Natural killer cell (primary cell): ENCODE results near the gene GNPDA2. TPM values are rescaled to one million over a fixed set of nuclear protein-coding genes. Genes with fewer than 3 reads are reported as not detected.

ENCODE experiments used
- ATAC-seq, 3 donors: fragments of 150-1000 bp in 2 of 3; fragments of 200-7000 bp in 1 of 3; cut with Tn5 transposase; 1 replicate in 1 of 3; 2 replicates in 2 of 3; pipeline ENCODE4 v1.10.0; 2021; ENCODE audit warnings: mild to moderate bottlenecking in 2 of 3, moderate library complexity in 2 of 3
- DNase-seq, 2 donors: peaks; one replicate each; pipeline versions ENCODE4 v3.0.0 to v3.0.0-alpha.2; 2013 to 2021; ENCODE audit warnings: mixed read lengths in 1 of 2
- H3K27ac ChIP-seq: one replicate; pipeline ENCODE4 v1.5.1; 2013; ENCODE audit warnings: mild to moderate bottlenecking, low read length
- H3K27me3 ChIP-seq: one replicate; pipeline ENCODE4 v1.6.1; 2013; ENCODE audit warnings: low read length; ENCODE audit not compliant: control insufficient read depth, insufficient read depth
- H3K36me3 ChIP-seq: one replicate; pipeline ENCODE4 v1.6.1; 2013; ENCODE audit warnings: low read length; ENCODE audit not compliant: control insufficient read depth, insufficient read depth
- H3K4me1 ChIP-seq: one replicate; pipeline ENCODE4 v1.6.1; 2013; ENCODE audit warnings: low read length; ENCODE audit not compliant: control insufficient read depth, insufficient read depth
- H3K4me3 ChIP-seq: one replicate; pipeline ENCODE4 v1.5.1; 2013; ENCODE audit warnings: low read length
- H3K9me3 ChIP-seq: one replicate; pipeline ENCODE4 v1.6.1; 2013; ENCODE audit warnings: low read length; ENCODE audit not compliant: control insufficient read depth, insufficient read depth
- H3K27ac Mint-ChIP-seq, 2 donors: one replicate each; pipeline ENCODE4 v1.8.0; 2022; ENCODE audit warnings: mild to moderate bottlenecking in 2 of 2, mixed read lengths in 2 of 2, moderate library complexity in 1 of 2
- H3K27me3 Mint-ChIP-seq, 2 donors: one replicate each; pipeline ENCODE4 v1.8.0; 2022; ENCODE audit warnings: low read depth in 2 of 2, mixed read lengths in 2 of 2
- H3K36me3 Mint-ChIP-seq: one replicate; pipeline ENCODE4 v1.8.0; 2022; ENCODE audit warnings: mixed read lengths
- H3K4me1 Mint-ChIP-seq, 2 donors: one replicate each; pipeline ENCODE4 v1.8.0; 2022; ENCODE audit warnings: mixed read lengths in 2 of 2
- H3K4me3 Mint-ChIP-seq: one replicate; pipeline ENCODE4 v1.8.0; 2022; ENCODE audit warnings: mild to moderate bottlenecking, moderate library complexity, mixed read lengths
- H3K9me3 Mint-ChIP-seq, 2 donors: one replicate each; pipeline ENCODE4 v1.8.0; 2022; ENCODE audit warnings: mixed read lengths in 2 of 2
- WGBS: methylation state at CpG from one replicate; pipeline ENCODE4 v1.1.7; 2013; ENCODE audit warnings: missing lambda C conversion rate; ENCODE audit not compliant: insufficient coverage; 5-methylcytosine and 5-hydroxymethylcytosine counted together
- intact Hi-C: fragments of 100-400 bp; cut with micrococcal nuclease; formaldehyde crosslinking; loops from one replicate; pipeline ENCODE4 v1.14.2; 2022
- total RNA-seq, 4 donors: library from RNA; stranded (reverse); fragments of 120-200 nt in 1 of 4; gene quantifications; one replicate each; pipeline versions ENCODE4 v1.2.3 to v1.2.4, GENCODE V29; 2013 to 2022
- TF ChIP-seq, protein P1 (sequence below): fragments of 200-600 bp; IDR thresholded peaks from one replicate; pipeline ENCODE4 v1.8.0; 2022; ENCODE audit warnings: antibody characterized with exemption

The GNPDA2 gene
- total RNA-seq, 3 donors from 2014 or later (not counting 1 experiment from before 2014, with no cell fraction given), result 9.2 to 15.2 (median 9.4) TPM

DNA sequence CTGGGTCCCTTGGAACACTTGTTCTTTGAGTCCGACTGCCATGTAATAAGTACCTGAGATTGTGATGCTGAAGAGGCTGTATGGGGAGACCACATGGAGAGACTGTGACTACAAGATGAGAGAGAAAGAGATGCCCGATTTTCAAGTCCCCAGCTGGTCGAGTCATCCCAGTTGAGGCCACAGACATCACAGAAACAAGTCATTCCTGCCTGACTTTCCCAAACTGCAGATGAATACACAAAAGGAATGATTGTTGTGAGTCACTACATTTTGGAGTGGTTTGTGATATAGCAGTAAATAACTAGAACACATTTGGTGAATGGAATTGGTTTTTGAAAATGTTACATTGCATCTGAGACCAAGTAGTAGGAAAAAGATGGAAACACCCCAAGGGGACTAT lies 66.0 kb downstream of the GNPDA2 start:
- ATAC-seq, result no peak
- Histone ChIP-seq H3K27me3 (no peaks in the 10 kb centered on the region), H3K9me3 (no peaks in the 10 kb centered on the region), H3K27ac (no peak overlapping the region), H3K36me3 (no peaks in the 10 kb centered on the region), H3K4me3 (no peak overlapping the region), H3K4me1 (no peaks in the 10 kb centered on the region)
- Mint-ChIP-seq H3K9me3 (no peaks in the 10 kb centered on the region), H3K27ac (no peak overlapping the region), H3K4me1 (no peaks in the 10 kb centered on the region), H3K4me3 (no peak overlapping the region), H3K36me3 (no peaks in the 10 kb centered on the region), H3K27me3 (peaks cover 6 to 7% of the 10 kb centered on the region in 2 donors)
- 57% methylated on average over 3 of the region's 3 CpGs for WGBS
- intact Hi-C loops, result no loop called here
- TF ChIP-seq, protein P1, sequence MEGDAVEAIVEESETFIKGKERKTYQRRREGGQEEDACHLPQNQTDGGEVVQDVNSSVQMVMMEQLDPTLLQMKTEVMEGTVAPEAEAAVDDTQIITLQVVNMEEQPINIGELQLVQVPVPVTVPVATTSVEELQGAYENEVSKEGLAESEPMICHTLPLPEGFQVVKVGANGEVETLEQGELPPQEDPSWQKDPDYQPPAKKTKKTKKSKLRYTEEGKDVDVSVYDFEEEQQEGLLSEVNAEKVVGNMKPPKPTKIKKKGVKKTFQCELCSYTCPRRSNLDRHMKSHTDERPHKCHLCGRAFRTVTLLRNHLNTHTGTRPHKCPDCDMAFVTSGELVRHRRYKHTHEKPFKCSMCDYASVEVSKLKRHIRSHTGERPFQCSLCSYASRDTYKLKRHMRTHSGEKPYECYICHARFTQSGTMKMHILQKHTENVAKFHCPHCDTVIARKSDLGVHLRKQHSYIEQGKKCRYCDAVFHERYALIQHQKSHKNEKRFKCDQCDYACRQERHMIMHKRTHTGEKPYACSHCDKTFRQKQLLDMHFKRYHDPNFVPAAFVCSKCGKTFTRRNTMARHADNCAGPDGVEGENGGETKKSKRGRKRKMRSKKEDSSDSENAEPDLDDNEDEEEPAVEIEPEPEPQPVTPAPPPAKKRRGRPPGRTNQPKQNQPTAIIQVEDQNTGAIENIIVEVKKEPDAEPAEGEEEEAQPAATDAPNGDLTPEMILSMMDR, result no peak
- no peak for DNase-seq

DNA sequence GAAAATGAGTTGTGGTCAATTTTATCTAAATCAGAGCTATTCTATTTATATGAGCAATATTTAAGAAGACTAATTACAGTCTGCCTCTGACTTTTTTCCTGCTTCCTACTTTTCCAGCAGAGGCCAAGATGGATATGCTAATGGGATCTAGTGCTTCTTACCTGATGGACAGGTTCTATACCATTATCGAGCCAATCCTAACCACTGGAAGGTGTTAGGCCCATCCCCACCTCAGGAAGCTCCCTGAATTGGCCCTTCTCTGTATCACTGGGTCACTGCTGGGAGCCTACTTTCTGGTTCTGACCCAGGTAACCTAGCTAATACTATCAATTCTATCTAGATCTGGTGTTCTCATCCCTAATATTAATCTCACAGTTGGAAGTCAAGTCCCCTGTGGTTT lies 74.4 kb downstream of the GNPDA2 start:
- no peaks in the 10 kb centered on the region for H3K4me1 ChIP-seq
- Mint-ChIP-seq H3K4me3 (no peak overlapping the region), H3K4me1 (no peaks in the 10 kb centered on the region), H3K9me3 (no peaks in the 10 kb centered on the region), H3K36me3 (no peaks in the 10 kb centered on the region), H3K27me3 (peaks cover 16 to 19% of the 10 kb centered on the region in 2 donors), H3K27ac (no peak overlapping the region)
- no peak overlapping the region for H3K27ac ChIP-seq
- H3K36me3 ChIP-seq, result no peaks in the 10 kb centered on the region
- TF ChIP-seq, protein P1, result no peak
- no peaks in the 10 kb centered on the region for H3K9me3 ChIP-seq
- DNase-seq (no peak), ATAC-seq (no peak)
- WGBS, result 90% methylated on average over 1 of the region's 1 CpG
- intact Hi-C loops, result no loop called here
- no peak overlapping the region for H3K4me3 ChIP-seq
- H3K27me3 ChIP-seq, result peaks cover 2% of the 10 kb centered on the region

Other genes with a start within 250 kb of the GNPDA2 start
- gene YIPF7, start 74.9 kb downstream of the GNPDA2 start, total RNA-seq, result under 1 TPM in 1 of 3 donors, not detected in 2; 0.50 TPM
- gene GUF1, start 48.1 kb downstream of the GNPDA2 start, total RNA-seq, result 10 to 100 TPM; 14.1 to 17.9 (median 15.2) TPM